Esophagus muscularis mucosa (tissue), 3 donors: Measurements from ENCODE around the gene UST.

Experiments used
- POLR2A ChIP-seq: fragments of 450-650 bp; IDR thresholded peaks from one replicate; pipeline ENCODE4 v1.6.1; 2017; ENCODE audit warnings: antibody characterized with exemption, moderate library complexity, mild to moderate bottlenecking, low read depth
- POLR2AphosphoS5 ChIP-seq, 2 donors: sonication (generic); formaldehyde crosslinking; IDR thresholded peaks; one replicate each; pipeline ENCODE4 v1.6.1; 2017; ENCODE audit warnings: antibody characterized with exemption in 2 of 2
- TF ChIP-seq, protein P1 (sequence below), 3 experiments: fragments of 200-600 bp in 2 of 3; fragments of 450-650 bp in 1 of 3; sonication (generic) in 2 of 3; IDR thresholded peaks; one replicate each; pipeline ENCODE4 v1.5.1; 2017 to 2019; ENCODE audit warnings: antibody characterized with exemption in 3 of 3, mild to moderate bottlenecking in 2 of 3, moderate library complexity in 1 of 3

DNA sequence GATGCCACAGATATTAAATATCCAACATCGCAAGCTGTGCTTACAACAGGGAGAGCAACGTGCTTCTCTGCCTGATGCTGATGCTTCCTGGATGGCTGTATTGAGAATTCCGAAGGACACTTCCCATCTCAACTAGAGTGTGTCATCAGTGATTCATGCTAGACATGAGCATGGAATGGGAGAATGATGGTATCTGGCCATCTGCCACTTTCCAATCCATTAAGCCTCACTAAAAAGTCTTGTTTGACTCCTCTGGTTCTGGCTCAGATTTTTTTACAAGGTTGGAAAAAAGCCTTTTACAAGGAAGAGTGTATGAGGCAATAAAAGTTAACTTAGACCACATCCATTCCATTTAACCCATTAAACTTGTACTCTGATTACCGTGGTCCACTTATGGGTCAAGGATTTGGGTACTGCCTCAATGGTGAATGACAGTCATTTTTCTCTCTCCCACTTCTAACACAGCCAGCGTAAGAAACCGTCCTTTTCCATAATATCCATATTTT is 265.3 kb downstream of the UST start:
- TF ChIP-seq, protein P1, sequence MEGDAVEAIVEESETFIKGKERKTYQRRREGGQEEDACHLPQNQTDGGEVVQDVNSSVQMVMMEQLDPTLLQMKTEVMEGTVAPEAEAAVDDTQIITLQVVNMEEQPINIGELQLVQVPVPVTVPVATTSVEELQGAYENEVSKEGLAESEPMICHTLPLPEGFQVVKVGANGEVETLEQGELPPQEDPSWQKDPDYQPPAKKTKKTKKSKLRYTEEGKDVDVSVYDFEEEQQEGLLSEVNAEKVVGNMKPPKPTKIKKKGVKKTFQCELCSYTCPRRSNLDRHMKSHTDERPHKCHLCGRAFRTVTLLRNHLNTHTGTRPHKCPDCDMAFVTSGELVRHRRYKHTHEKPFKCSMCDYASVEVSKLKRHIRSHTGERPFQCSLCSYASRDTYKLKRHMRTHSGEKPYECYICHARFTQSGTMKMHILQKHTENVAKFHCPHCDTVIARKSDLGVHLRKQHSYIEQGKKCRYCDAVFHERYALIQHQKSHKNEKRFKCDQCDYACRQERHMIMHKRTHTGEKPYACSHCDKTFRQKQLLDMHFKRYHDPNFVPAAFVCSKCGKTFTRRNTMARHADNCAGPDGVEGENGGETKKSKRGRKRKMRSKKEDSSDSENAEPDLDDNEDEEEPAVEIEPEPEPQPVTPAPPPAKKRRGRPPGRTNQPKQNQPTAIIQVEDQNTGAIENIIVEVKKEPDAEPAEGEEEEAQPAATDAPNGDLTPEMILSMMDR (IDR thresholded peaks at IDR 0.05) = no peak
- peak in 1 of 2 donors; percentile 31 for TF ChIP-seq POLR2AphosphoS5 (IDR thresholded peaks at IDR 0.05)
- no peak for TF ChIP-seq POLR2A
